Activated CD8-positive, alpha-beta T cell treated with anti-CD3 and anti-CD28 coated beads for 36 hours (primary cell): ENCODE measurements around the gene STIM1. TPM values are rescaled to one million over a fixed set of nuclear protein-coding genes. Genes with fewer than 3 reads are reported as not detected.

Source experiments
- ATAC-seq: fragments of 200-7000 bp; cut with Tn5 transposase; one replicate; pipeline ENCODE4 v1.10.0; 2021; ENCODE audit warnings: mild to moderate bottlenecking, moderate library complexity
- CTCF ChIA-PET: fragments of 350-600 bp; sonication (Branson Sonifier 250); formaldehyde crosslinking; loops from one replicate; lab custom pipeline; 2021; ENCODE audit warnings: antibody characterized with exemption; lab: Charles Lee
- POLR2A ChIA-PET: fragments of 350-600 bp; sonication (Branson Sonifier 250); formaldehyde crosslinking; loops from one replicate; lab custom pipeline; 2021; ENCODE audit warnings: antibody characterized with exemption; lab: Charles Lee
- DNase-seq: peaks from one replicate; pipeline ENCODE4 v3.0.0-alpha.2; 2020
- H3K27ac Mint-ChIP-seq: one replicate; pipeline ENCODE4 v1.8.0; 2021; ENCODE audit warnings: mild to moderate bottlenecking, mixed read lengths
- H3K27me3 Mint-ChIP-seq: one replicate; pipeline ENCODE4 v1.8.0; 2021; ENCODE audit warnings: mixed read lengths
- H3K36me3 Mint-ChIP-seq: one replicate; pipeline ENCODE4 v1.8.0; 2021; ENCODE audit warnings: low read depth, mixed read lengths
- H3K4me1 Mint-ChIP-seq: one replicate; pipeline ENCODE4 v1.8.0; 2021; ENCODE audit warnings: low read depth, mixed read lengths
- H3K4me3 Mint-ChIP-seq: one replicate; pipeline ENCODE4 v1.8.0; 2021; ENCODE audit warnings: mild to moderate bottlenecking, moderate library complexity, mixed read lengths
- H3K9me3 Mint-ChIP-seq: one replicate; pipeline ENCODE4 v1.8.0; 2021; ENCODE audit warnings: mixed read lengths
- intact Hi-C: fragments of 100-400 bp; cut with micrococcal nuclease; formaldehyde crosslinking; loops from one replicate; pipeline ENCODE4 v1.10.0; 2022
- total RNA-seq, 2 experiments: library from RNA; stranded (reverse); gene quantifications; one replicate each; pipeline ENCODE4 v1.2.3, GENCODE V29; 2021
- TF ChIP-seq, protein P1 (sequence below): fragments of 200-600 bp; IDR thresholded peaks from one replicate; pipeline ENCODE4 v1.8.0; 2022; ENCODE audit warnings: antibody characterized with exemption, mild to moderate bottlenecking

Gene STIM1
- total RNA-seq, 2 experiments from 2014 or later: 60.8 to 61.4 TPM

DNA sequence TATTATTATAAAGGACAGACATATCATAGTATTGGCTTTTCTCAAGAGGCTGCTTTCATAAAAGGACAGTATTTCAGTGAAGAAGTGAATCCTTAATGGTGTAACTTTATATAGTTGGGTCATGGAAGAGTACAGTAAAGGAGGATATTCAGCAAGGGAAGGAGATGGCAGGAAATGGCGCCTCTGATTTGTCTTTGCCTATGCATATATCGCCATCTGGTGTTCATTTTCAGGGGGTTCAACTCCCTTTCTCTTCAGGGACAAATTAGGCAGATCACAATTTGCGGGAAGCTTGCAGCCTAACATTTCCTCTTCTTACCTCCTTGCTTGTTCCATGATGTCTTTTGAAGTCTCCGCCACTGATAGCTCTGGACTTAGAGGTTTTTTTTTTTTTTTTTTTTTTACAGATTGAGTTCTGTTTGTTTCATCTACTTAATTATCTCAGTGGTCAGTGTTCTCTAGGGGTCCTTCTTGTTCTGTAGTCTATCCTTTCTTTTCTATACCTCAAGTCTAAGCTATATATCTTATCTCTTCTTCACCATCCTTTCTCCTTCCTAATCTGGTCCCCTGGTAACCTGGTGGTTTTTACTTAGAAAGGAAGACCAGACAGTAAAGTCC lies 217.3 kb downstream of the STIM1 start:
- POLR2A ChIA-PET: interaction anchor here (0.7 to 3.4 kb wide), 9 partner anchors 9 to 236 kb away, joined by 3 to 26 read pairs (median 4); partner anchors contain the start of gene STIM1
- ATAC-seq: peak; percentile 72

DNA sequence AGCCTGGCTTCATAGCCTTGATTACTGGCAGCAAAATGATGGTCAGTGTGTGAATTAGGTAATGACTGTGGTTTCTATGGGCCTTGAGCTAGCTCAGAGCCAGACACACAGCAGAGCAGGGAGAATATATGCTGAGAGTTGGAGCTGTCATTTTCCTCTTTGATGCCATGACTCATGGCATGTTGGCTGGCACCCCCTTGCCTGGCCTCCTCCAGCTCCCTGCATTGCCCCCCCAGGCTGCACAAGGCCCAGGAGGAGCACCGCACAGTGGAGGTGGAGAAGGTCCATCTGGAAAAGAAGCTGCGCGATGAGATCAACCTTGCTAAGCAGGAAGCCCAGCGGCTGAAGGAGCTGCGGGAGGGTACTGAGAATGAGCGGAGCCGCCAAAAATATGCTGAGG lies 218.8 kb downstream of the STIM1 start:
- intact Hi-C loops: no loop called here
- H3K36me3 Mint-ChIP-seq: peaks cover 18% of the 10 kb centered on the region

More for the DNA sequence above, 217.3 kb downstream of the STIM1 start:
- CTCF ChIA-PET: interaction anchor here (0.6 to 20.5 kb wide), 83 partner anchors 9 to 357 kb away, joined by 3 to 775 read pairs (median 5); partner anchors contain the start of genes NUP98, PGAP2, RHOG and STIM1
- Mint-ChIP-seq H3K27ac (peak overlapping the region; percentile 74), H3K9me3 (no peaks in the 10 kb centered on the region), H3K4me1 (peaks cover 35% of the 10 kb centered on the region), H3K36me3 (peaks cover 16% of the 10 kb centered on the region), H3K4me3 (no peak overlapping the region), H3K27me3 (no peaks in the 10 kb centered on the region)
- peak; percentile 49 for DNase-seq
- TF ChIP-seq, protein P1, sequence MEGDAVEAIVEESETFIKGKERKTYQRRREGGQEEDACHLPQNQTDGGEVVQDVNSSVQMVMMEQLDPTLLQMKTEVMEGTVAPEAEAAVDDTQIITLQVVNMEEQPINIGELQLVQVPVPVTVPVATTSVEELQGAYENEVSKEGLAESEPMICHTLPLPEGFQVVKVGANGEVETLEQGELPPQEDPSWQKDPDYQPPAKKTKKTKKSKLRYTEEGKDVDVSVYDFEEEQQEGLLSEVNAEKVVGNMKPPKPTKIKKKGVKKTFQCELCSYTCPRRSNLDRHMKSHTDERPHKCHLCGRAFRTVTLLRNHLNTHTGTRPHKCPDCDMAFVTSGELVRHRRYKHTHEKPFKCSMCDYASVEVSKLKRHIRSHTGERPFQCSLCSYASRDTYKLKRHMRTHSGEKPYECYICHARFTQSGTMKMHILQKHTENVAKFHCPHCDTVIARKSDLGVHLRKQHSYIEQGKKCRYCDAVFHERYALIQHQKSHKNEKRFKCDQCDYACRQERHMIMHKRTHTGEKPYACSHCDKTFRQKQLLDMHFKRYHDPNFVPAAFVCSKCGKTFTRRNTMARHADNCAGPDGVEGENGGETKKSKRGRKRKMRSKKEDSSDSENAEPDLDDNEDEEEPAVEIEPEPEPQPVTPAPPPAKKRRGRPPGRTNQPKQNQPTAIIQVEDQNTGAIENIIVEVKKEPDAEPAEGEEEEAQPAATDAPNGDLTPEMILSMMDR: peak; percentile 78
- intact Hi-C loops: loop anchor here (2.0 kb wide), 1 partner anchor 224 kb away; no protein-coding TSS in a partner anchor

DNA sequence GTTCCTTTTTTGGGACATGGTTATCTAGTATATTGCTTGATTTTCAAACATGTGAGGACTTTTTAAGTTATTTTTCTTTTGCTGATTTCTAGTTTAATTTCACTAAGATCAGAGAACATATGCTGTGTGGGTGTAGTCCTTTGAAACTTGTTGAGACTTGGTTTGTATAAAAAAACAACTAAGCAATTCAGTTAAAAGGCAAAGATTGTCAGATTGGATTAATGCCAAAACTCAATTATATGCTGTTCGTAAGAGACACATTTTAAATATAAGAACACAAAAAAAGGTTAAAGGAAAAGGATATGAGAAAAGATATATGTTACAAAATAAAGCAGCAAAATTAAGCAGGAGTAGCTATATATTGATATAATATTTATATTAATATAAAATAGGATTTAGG lies 221.3 kb downstream of the STIM1 start:
- DNase-seq (no peak), ATAC-seq (no peak)
- H3K9me3 Mint-ChIP-seq: no peaks in the 10 kb centered on the region
- peaks cover 10% of the 10 kb centered on the region for H3K36me3 Mint-ChIP-seq
- TF ChIP-seq, protein P1: no peak
- ChIA-PET CTCF (interaction anchor here (20.5 kb wide), 1 partner anchor 229 kb away, joined by 775 read pairs; the partner anchor contains the start of genes RHOG and STIM1), POLR2A (no interaction called here)
- H3K4me1 Mint-ChIP-seq: peaks cover 15% of the 10 kb centered on the region
- H3K27ac Mint-ChIP-seq: no peak overlapping the region
- no peaks in the 10 kb centered on the region for H3K27me3 Mint-ChIP-seq
- H3K4me3 Mint-ChIP-seq: no peak overlapping the region
- intact Hi-C loops: no loop called here

More for the DNA sequence above, 218.8 kb downstream of the STIM1 start:
- CTCF ChIA-PET: interaction anchor here (0.7 to 20.5 kb wide), 15 partner anchors 7 to 373 kb away, joined by 3 to 775 read pairs (median 25); partner anchors contain the start of genes NUP98, PGAP2, RHOG and STIM1
- no peak overlapping the region for H3K4me3 Mint-ChIP-seq
- TF ChIP-seq, protein P1: no peak
- H3K9me3 Mint-ChIP-seq: no peaks in the 10 kb centered on the region
- ATAC-seq (no peak), DNase-seq (no peak)
- no peaks in the 10 kb centered on the region for H3K27me3 Mint-ChIP-seq
- H3K4me1 Mint-ChIP-seq: peaks cover 27% of the 10 kb centered on the region
- no peak overlapping the region for H3K27ac Mint-ChIP-seq
- POLR2A ChIA-PET: interaction anchor here (3.4 kb wide), 1 partner anchor 220 kb away, joined by 26 read pairs; the partner anchor contains the start of gene STIM1

DNA sequence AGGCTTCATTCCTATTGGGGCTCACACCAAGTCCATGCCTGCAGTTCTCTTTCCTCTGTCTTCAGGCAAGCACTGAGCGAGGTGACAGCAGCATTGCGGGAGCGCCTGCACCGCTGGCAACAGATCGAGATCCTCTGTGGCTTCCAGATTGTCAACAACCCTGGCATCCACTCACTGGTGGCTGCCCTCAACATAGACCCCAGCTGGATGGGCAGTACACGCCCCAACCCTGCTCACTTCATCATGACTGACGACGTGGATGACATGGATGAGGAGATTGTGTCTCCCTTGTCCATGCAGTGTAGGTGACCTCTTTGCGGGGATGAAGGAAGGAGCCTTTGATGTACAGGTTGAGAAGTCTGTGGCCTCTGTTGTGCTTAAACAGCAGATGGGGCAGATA lies 227.7 kb downstream of the STIM1 start:
- no peak for ATAC-seq
- H3K27me3 Mint-ChIP-seq: no peaks in the 10 kb centered on the region
- TF ChIP-seq, protein P1: no peak
- no peaks in the 10 kb centered on the region for H3K9me3 Mint-ChIP-seq
- no peak overlapping the region for H3K4me3 Mint-ChIP-seq
- H3K4me1 Mint-ChIP-seq: peaks cover 15% of the 10 kb centered on the region
- H3K36me3 Mint-ChIP-seq: peaks cover 27% of the 10 kb centered on the region
- ChIA-PET CTCF (interaction anchor here (3.2 to 20.5 kb wide), 2 partner anchors 10 to 235 kb away, joined by 38 to 775 read pairs; partner anchors contain the start of genes RHOG and STIM1), POLR2A (no interaction called here)
- DNase-seq: no peak
- H3K27ac Mint-ChIP-seq: no peak overlapping the region
- intact Hi-C loops: no loop called here
